Measurements from ENCODE around the gene AIFM2. TPM values are rescaled to one million over a fixed set of nuclear protein-coding genes. Genes with fewer than 3 reads are reported as not detected.
"Not testable (repeated sequence)": the region's sequence is repeated elsewhere in the genome, so short reads cannot be mapped to it uniquely, and the experiment has no call there.

The AIFM2 gene
- total RNA-seq, 1 donor from 2014 or later = 16.8 TPM

GRCh38 chr10:70164163-70164562 lies 31.5 kb upstream of the AIFM2 start:
- no peak overlapping the region for H3K4me3 ChIP-seq
- H3K9me3 ChIP-seq (replicated peaks) = no peaks in the 10 kb centered on the region
- DNase-seq = no peak
- peaks cover 33% of the 10 kb centered on the region for H3K36me3 ChIP-seq
- TF ChIP-seq, protein P1, sequence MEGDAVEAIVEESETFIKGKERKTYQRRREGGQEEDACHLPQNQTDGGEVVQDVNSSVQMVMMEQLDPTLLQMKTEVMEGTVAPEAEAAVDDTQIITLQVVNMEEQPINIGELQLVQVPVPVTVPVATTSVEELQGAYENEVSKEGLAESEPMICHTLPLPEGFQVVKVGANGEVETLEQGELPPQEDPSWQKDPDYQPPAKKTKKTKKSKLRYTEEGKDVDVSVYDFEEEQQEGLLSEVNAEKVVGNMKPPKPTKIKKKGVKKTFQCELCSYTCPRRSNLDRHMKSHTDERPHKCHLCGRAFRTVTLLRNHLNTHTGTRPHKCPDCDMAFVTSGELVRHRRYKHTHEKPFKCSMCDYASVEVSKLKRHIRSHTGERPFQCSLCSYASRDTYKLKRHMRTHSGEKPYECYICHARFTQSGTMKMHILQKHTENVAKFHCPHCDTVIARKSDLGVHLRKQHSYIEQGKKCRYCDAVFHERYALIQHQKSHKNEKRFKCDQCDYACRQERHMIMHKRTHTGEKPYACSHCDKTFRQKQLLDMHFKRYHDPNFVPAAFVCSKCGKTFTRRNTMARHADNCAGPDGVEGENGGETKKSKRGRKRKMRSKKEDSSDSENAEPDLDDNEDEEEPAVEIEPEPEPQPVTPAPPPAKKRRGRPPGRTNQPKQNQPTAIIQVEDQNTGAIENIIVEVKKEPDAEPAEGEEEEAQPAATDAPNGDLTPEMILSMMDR (IDR thresholded peaks at IDR 0.05; ENCODE audit: borderline replicate concordance) = no peak
- no peaks in the 10 kb centered on the region for H3K27me3 ChIP-seq (ENCODE audit: low read depth)
- H3K4me1 ChIP-seq = peaks cover 86% of the 10 kb centered on the region
- intact Hi-C loops (cut with micrococcal nuclease) = no loop called here
- H3K27ac ChIP-seq (replicated peaks) = no peak overlapping the region

DNA sequence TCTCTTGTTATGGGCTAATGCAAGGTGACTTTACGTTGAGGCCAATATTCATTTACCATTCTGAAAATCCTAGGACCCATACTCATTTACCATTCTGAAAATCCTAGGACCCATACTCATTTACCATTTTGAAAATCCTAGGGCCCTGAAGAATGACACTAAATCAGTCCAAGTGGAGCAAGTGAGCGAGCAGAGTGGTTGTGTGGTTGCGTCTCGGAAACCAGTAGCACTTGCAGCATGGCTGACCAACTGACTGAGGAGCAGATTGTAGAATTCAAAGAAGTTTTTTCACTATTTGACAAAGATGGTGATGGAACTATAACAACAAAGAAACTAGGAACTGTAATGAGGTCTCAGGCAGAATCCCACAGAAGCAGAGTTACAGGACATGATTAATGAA lies 30.8 kb upstream of the AIFM2 start:
- peaks cover 33% of the 10 kb centered on the region for H3K36me3 ChIP-seq
- no peak overlapping the region for H3K27ac ChIP-seq (replicated peaks)
- H3K4me1 ChIP-seq = peaks cover 79% of the 10 kb centered on the region
- TF ChIP-seq, protein P1 (IDR thresholded peaks at IDR 0.05; ENCODE audit: borderline replicate concordance) = no peak
- DNase-seq = no peak
- no peaks in the 10 kb centered on the region for H3K27me3 ChIP-seq (ENCODE audit: low read depth)
- no peak overlapping the region for H3K4me3 ChIP-seq
- H3K9me3 ChIP-seq (replicated peaks) = no peaks in the 10 kb centered on the region
- intact Hi-C loops (cut with micrococcal nuclease) = no loop called here

DNA sequence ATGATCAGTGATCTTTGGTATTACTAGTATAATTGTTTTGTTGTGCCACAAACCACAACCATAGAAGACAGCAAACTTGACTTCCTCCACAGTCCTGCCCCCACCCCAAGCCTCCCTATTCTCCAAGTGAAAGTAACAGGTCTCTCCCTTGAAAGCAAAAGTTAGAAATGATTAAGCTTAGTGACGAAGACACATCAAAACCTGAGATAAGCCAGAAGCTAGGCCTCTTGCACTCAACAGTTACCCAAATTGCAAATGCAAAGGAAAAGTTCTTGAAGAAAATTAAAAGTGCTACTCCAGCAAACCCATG lies 30.2 kb upstream of the AIFM2 start:
- intact Hi-C loops (cut with micrococcal nuclease) = no loop called here
- Histone ChIP-seq H3K4me3 (no peak overlapping the region), H3K36me3 (peaks cover 37% of the 10 kb centered on the region), H3K27me3 (ENCODE audit: low read depth) (no peaks in the 10 kb centered on the region), H3K27ac (replicated peaks) (no peak overlapping the region), H3K9me3 (replicated peaks) (no peaks in the 10 kb centered on the region), H3K4me1 (peaks cover 79% of the 10 kb centered on the region)
- TF ChIP-seq, protein P1 (IDR thresholded peaks at IDR 0.05; ENCODE audit: borderline replicate concordance) = no peak
- DNase-seq = no peak

DNA sequence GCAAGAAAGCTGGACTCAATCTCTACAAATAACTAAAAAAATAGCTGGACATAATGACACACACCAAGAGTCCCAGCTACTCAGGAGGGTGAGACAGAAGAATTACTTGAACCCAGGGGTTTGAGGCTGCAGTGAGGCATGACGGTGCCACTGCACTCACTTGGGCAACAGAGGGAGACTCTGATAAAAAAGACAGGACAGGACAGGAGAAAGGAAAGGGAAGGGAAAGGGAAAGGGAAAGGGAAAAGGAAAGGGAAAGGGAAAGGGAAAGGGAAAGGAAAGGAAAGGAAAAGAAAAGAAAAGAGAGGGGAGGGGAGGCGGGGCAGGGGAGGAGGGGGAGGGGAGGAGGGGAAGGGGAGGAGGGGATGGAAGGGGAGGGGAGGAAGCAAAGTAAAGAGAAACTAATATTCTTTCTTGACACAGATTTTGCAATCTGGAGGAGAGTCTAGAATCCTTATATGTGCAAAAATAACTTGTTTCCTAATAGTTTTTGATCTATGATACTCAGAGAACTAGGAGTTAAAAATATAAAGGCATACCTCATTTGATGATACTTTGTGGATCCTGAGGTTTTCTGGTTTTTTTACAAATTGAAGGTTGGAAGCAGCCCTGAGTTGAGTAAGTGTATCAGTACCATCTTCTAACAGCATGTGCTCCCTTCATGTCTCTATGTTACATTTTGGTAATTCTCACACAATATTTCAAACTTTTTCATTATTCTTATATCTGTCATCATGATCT lies 29.7 kb upstream of the AIFM2 start:
- DNase-seq = no peak
- Histone ChIP-seq H3K27ac (replicated peaks) (no peak overlapping the region), H3K4me3 (no peak overlapping the region), H3K4me1 (peaks cover 79% of the 10 kb centered on the region), H3K36me3 (peaks cover 43% of the 10 kb centered on the region), H3K9me3 (replicated peaks) (no peaks in the 10 kb centered on the region), H3K27me3 (ENCODE audit: low read depth) (no peaks in the 10 kb centered on the region)
- TF ChIP-seq, protein P1 (IDR thresholded peaks at IDR 0.05; ENCODE audit: borderline replicate concordance) = no peak
- intact Hi-C loops (cut with micrococcal nuclease) = no loop called here

DNA sequence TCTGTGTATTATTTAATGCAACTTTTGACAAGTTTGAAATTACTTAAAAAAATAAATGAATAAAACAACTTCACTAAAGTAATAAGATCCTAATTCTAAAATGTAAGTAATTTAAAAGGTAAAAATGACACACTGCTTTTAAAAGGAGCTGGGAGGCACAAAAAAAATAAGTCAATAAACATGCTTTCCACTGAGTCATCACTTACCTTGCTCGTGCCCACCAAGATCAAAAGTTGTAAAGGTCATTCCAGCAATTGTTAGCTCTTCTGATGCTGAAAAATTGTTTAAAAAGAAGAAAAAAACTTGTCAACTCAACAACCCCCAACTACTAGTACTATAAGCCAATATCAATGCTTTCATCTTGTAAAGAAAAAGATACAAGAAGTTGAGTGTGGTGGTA lies 28.2 kb upstream of the AIFM2 start:
- no peaks in the 10 kb centered on the region for H3K9me3 ChIP-seq (replicated peaks)
- no peak for DNase-seq
- no peaks in the 10 kb centered on the region for H3K27me3 ChIP-seq (ENCODE audit: low read depth)
- H3K36me3 ChIP-seq = peaks cover 53% of the 10 kb centered on the region
- TF ChIP-seq, protein P1 (IDR thresholded peaks at IDR 0.05; ENCODE audit: borderline replicate concordance) = no peak
- H3K27ac ChIP-seq (replicated peaks) = no peak overlapping the region
- peaks cover 64% of the 10 kb centered on the region for H3K4me1 ChIP-seq
- intact Hi-C loops (cut with micrococcal nuclease) = no loop called here
- H3K4me3 ChIP-seq = no peak overlapping the region

- H3K4me3 ChIP-seq; H3K9me3 ChIP-seq (replicated peaks); intact Hi-C loops (cut with micrococcal nuclease); H3K27ac ChIP-seq (replicated peaks); H3K27me3 ChIP-seq (ENCODE audit: low read depth); DNase-seq: not testable (repeated sequence)
- Histone ChIP-seq H3K4me1 (peaks cover 54% of the 10 kb centered on the region), H3K36me3 (peaks cover 62% of the 10 kb centered on the region)
Observed at GRCh38 chr10:70159366-70159765, 26.7 kb upstream of the AIFM2 start.

Measured in left ventricle myocardium inferior (tissue), 1 donor.